HepG2 (cell line): ENCODE data around the gene GADD45GIP1. TPM values are rescaled to one million over a fixed set of nuclear protein-coding genes. Genes with fewer than 3 reads are reported as not detected.

Source experiments
- BRD4 ChIP-seq: sonication (generic); formaldehyde crosslinking; IDR thresholded peaks from 2 replicates; pipeline ENCODE4 v1.4.0; 2020; ENCODE audit warnings: missing genetic modification reagents
- CSRNP2 ChIP-seq: sonication (generic); formaldehyde crosslinking; conservative IDR thresholded peaks from 2 replicates; pipeline ENCODE4 v1.8.0; 2022; ENCODE audit warnings: low read depth, missing genetic modification reagents
- ERF ChIP-seq: IDR thresholded peaks from 2 replicates; pipeline ENCODE4 v1.6.1; 2018; ENCODE audit warnings: missing biosample characterization, missing genetic modification reagents
- ISL2 ChIP-seq: sonication (generic); formaldehyde crosslinking; IDR thresholded peaks from 2 replicates; pipeline ENCODE4 v1.5.0; 2020; ENCODE audit warnings: missing genetic modification reagents
- MAFF ChIP-seq: IDR thresholded peaks from 2 replicates; pipeline ENCODE4 v1.6.1; 2011; ENCODE audit warnings: low read depth, low read length, improper control_type of control experiment
- MEF2D ChIP-seq: sonication (generic); formaldehyde crosslinking; IDR thresholded peaks from 2 replicates; pipeline ENCODE4 v1.5.1; 2020; ENCODE audit warnings: mild to moderate bottlenecking, missing genetic modification reagents
- MYNN ChIP-seq: sonication (generic); formaldehyde crosslinking; IDR thresholded peaks from 2 replicates; pipeline ENCODE4 v1.4.0; 2020; ENCODE audit warnings: mild to moderate bottlenecking, low read depth, missing genetic modification reagents
- NKX3-1 ChIP-seq: sonication (generic); formaldehyde crosslinking; IDR thresholded peaks from 2 replicates; pipeline ENCODE4 v1.5.0; 2020; ENCODE audit warnings: missing genetic modification reagents
- NR2F2 ChIP-seq: IDR thresholded peaks from 2 replicates; pipeline ENCODE4 v1.6.1; 2012; ENCODE audit warnings: low read depth, inconsistent platforms, borderline replicate concordance
- POLR2AphosphoS5 ChIP-seq: IDR thresholded peaks from 2 replicates; pipeline ENCODE4 v1.6.1; 2012; ENCODE audit warnings: low read depth, low read length
- REXO4 ChIP-seq: sonication (generic); formaldehyde crosslinking; IDR thresholded peaks from 2 replicates; pipeline ENCODE4 v1.8.0; 2022; ENCODE audit warnings: missing genetic modification reagents, mild to moderate bottlenecking, borderline replicate concordance
- U2AF2 ChIP-seq: fragments of 200-400 bp; formaldehyde crosslinking; IDR thresholded peaks from 2 replicates; pipeline ENCODE4 v1.6.1; 2017; ENCODE audit warnings: low read depth, mild to moderate bottlenecking, low read length
- ZNF207 ChIP-seq: fragments of 450-650 bp; IDR thresholded peaks from 2 replicates; pipeline ENCODE4 v1.6.1; 2016; ENCODE audit warnings: antibody characterized with exemption, borderline replicate concordance
- ZNF547 ChIP-seq: sonication (generic); formaldehyde crosslinking; IDR thresholded peaks from 2 replicates; pipeline ENCODE4 v1.5.1; 2020; ENCODE audit warnings: mild to moderate bottlenecking, missing genetic modification reagents
- ZNF816 ChIP-seq: sonication (generic); formaldehyde crosslinking; IDR thresholded peaks from 2 replicates; pipeline ENCODE4 v1.8.0; 2022; ENCODE audit warnings: missing genetic modification reagents, mild to moderate bottlenecking, borderline replicate concordance
- ZSCAN12 ChIP-seq: sonication (generic); formaldehyde crosslinking; IDR thresholded peaks from 2 replicates; pipeline ENCODE4 v1.9.0; 2021; ENCODE audit warnings: mild to moderate bottlenecking, missing genetic modification reagents
- polyA plus RNA-seq, 8 experiments: library from polyadenylated mRNA; depleted of rRNA in 3 of 8; stranded (reverse) in 7 of 8; unstranded in 1 of 8; fragments of >200 nt; fragmentation: Illumina TruSeq in 4 of 8; extraction: Trizol in 4 of 8; gene quantifications; 2 replicates each; pipeline versions ENCODE4 v1.2.1 to v1.2.3, GENCODE V29; 2011 to 2016; ENCODE audit warnings: low read depth in 4 of 8, missing spikeins in 1 of 8, mixed read lengths in 1 of 8; ENCODE audit not compliant: insufficient read depth in 1 of 8
- total RNA-seq, 5 experiments: library from RNA; depleted of rRNA; stranded (reverse); fragments of >200 nt; fragmentation: Illumina TruSeq; extraction: Trizol; gene quantifications; 2 replicates each; pipeline ENCODE4 v1.2.3, GENCODE V29; 2016; ENCODE audit warnings: low read depth in 1 of 5
- TF ChIP-seq, protein P1 (sequence below): IDR thresholded peaks from 2 replicates; pipeline ENCODE4 v1.6.1; 2012; ENCODE audit warnings: inconsistent platforms
- TF ChIP-seq, protein P2 (sequence below): sonication (generic); formaldehyde crosslinking; IDR thresholded peaks from 2 replicates; pipeline ENCODE4 v1.5.1; 2020; ENCODE audit warnings: mild to moderate bottlenecking, missing genetic modification reagents, borderline replicate concordance
- TF ChIP-seq, protein P3 (sequence below): IDR thresholded peaks from 2 replicates; pipeline ENCODE4 v1.6.1; 2012; ENCODE audit warnings: low read depth, low read length, improper control_type of control experiment
- TF ChIP-seq, protein P4 (sequence below): sonication (generic); formaldehyde crosslinking; IDR thresholded peaks from 2 replicates; pipeline ENCODE4 v1.4.0; 2020; ENCODE audit warnings: missing genetic modification reagents

The GADD45GIP1 gene
- total and polyA plus RNA-seq, 2 of the 13 experiments (the other 11 are each of a cell fraction or from before 2014, with no cell fraction given): 24.6 to 30.7 TPM

- TF ChIP-seq, protein P1, sequence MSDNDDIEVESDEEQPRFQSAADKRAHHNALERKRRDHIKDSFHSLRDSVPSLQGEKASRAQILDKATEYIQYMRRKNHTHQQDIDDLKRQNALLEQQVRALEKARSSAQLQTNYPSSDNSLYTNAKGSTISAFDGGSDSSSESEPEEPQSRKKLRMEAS: peak; percentile 10; the same call in 1 of the 2 replicates
- no peak for TF ChIP-seq POLR2AphosphoS5
- TF ChIP-seq, protein P2, sequence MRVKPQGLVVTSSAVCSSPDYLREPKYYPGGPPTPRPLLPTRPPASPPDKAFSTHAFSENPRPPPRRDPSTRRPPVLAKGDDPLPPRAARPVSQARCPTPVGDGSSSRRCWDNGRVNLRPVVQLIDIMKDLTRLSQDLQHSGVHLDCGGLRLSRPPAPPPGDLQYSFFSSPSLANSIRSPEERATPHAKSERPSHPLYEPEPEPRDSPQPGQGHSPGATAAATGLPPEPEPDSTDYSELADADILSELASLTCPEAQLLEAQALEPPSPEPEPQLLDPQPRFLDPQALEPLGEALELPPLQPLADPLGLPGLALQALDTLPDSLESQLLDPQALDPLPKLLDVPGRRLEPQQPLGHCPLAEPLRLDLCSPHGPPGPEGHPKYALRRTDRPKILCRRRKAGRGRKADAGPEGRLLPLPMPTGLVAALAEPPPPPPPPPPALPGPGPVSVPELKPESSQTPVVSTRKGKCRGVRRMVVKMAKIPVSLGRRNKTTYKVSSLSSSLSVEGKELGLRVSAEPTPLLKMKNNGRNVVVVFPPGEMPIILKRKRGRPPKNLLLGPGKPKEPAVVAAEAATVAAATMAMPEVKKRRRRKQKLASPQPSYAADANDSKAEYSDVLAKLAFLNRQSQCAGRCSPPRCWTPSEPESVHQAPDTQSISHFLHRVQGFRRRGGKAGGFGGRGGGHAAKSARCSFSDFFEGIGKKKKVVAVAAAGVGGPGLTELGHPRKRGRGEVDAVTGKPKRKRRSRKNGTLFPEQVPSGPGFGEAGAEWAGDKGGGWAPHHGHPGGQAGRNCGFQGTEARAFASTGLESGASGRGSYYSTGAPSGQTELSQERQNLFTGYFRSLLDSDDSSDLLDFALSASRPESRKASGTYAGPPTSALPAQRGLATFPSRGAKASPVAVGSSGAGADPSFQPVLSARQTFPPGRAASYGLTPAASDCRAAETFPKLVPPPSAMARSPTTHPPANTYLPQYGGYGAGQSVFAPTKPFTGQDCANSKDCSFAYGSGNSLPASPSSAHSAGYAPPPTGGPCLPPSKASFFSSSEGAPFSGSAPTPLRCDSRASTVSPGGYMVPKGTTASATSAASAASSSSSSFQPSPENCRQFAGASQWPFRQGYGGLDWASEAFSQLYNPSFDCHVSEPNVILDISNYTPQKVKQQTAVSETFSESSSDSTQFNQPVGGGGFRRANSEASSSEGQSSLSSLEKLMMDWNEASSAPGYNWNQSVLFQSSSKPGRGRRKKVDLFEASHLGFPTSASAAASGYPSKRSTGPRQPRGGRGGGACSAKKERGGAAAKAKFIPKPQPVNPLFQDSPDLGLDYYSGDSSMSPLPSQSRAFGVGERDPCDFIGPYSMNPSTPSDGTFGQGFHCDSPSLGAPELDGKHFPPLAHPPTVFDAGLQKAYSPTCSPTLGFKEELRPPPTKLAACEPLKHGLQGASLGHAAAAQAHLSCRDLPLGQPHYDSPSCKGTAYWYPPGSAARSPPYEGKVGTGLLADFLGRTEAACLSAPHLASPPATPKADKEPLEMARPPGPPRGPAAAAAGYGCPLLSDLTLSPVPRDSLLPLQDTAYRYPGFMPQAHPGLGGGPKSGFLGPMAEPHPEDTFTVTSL (CRISPR knock-in tag): no peak; the same call in 1 of the 2 replicates
- TF ChIP-seq, protein P3, sequence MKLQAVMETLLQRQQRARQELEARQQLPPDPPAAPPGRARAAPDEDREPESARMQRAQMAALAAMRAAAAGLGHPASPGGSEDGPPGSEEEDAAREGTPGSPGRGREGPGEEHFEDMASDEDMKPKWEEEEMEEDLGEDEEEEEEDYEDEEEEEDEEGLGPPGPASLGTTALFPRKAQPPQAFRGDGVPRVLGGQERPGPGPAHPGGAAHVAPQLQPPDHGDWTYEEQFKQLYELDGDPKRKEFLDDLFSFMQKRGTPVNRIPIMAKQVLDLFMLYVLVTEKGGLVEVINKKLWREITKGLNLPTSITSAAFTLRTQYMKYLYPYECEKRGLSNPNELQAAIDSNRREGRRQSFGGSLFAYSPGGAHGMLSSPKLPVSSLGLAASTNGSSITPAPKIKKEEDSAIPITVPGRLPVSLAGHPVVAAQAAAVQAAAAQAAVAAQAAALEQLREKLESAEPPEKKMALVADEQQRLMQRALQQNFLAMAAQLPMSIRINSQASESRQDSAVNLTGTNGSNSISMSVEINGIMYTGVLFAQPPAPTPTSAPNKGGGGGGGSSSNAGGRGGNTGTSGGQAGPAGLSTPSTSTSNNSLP: no peak
- TF ChIP-seq, protein P4, sequence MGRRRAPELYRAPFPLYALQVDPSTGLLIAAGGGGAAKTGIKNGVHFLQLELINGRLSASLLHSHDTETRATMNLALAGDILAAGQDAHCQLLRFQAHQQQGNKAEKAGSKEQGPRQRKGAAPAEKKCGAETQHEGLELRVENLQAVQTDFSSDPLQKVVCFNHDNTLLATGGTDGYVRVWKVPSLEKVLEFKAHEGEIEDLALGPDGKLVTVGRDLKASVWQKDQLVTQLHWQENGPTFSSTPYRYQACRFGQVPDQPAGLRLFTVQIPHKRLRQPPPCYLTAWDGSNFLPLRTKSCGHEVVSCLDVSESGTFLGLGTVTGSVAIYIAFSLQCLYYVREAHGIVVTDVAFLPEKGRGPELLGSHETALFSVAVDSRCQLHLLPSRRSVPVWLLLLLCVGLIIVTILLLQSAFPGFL (CRISPR knock-in tag): no peak
- no peak for TF ChIP-seq NKX3-1 (CRISPR knock-in tag)
- TF ChIP-seq REXO4 (CRISPR knock-in tag): no peak
- TF ChIP-seq U2AF2: no peak
- no peak for TF ChIP-seq NR2F2
- TF ChIP-seq ERF (CRISPR knock-in tag): no peak
- no peak for TF ChIP-seq MYNN (CRISPR knock-in tag)
- TF ChIP-seq MEF2D (CRISPR knock-in tag): no peak
- TF ChIP-seq ZNF816 (CRISPR knock-in tag): no peak
- no peak for TF ChIP-seq BRD4 (CRISPR knock-in tag)
- no peak for TF ChIP-seq ZNF207
- no peak for TF ChIP-seq CSRNP2 (CRISPR knock-in tag)
- TF ChIP-seq ISL2 (CRISPR knock-in tag): peak; percentile 15
- TF ChIP-seq ZSCAN12 (CRISPR knock-in tag): no peak
- TF ChIP-seq MAFF: no peak
- peak; percentile 13 for TF ChIP-seq ZNF547
These were observed 18.0 kb downstream of the GADD45GIP1 start (continued) for GRCh38 chr19:12938779-12939601.
